HEK293 (cell line): ENCODE data around the gene DYNC1LI1.

Experiments
- BCL11A ChIP-seq: fragments of 450-650 bp; formaldehyde crosslinking; IDR thresholded peaks from 2 replicates; pipeline ENCODE4 v1.5.1; 2016; ENCODE audit warnings: low read depth, missing biosample characterization, missing genetic modification characterization
- MZF1 ChIP-seq: fragments of 450-650 bp; formaldehyde crosslinking; IDR thresholded peaks from 2 replicates; pipeline ENCODE4 v1.5.1; 2017; ENCODE audit warnings: missing biosample characterization, missing genetic modification characterization, borderline replicate concordance
- OSR2 ChIP-seq: fragments of 450-650 bp; formaldehyde crosslinking; IDR thresholded peaks from 2 replicates; pipeline ENCODE4 v1.5.1; 2016; ENCODE audit warnings: missing biosample characterization, missing genetic modification characterization
- OVOL3 ChIP-seq: fragments of 450-650 bp; formaldehyde crosslinking; IDR thresholded peaks from 2 replicates; pipeline ENCODE4 v1.5.1; 2016; ENCODE audit warnings: missing biosample characterization, missing genetic modification characterization
- PRDM1 ChIP-seq: fragments of 450-650 bp; formaldehyde crosslinking; IDR thresholded peaks from 2 replicates; pipeline ENCODE4; 2016; ENCODE audit warnings: missing biosample characterization, missing genetic modification characterization
- ZBTB6 ChIP-seq: fragments of 450-650 bp; formaldehyde crosslinking; IDR thresholded peaks from 2 replicates; pipeline ENCODE4 v1.5.1; 2017; ENCODE audit warnings: missing biosample characterization, missing genetic modification characterization
- ZNF146 ChIP-seq: fragments of 450-650 bp; formaldehyde crosslinking; IDR thresholded peaks from 2 replicates; pipeline ENCODE4 v1.5.1; 2016; ENCODE audit warnings: missing biosample characterization, missing genetic modification characterization
- ZNF157 ChIP-seq: fragments of 450-650 bp; formaldehyde crosslinking; IDR thresholded peaks from 2 replicates; pipeline ENCODE4 v1.5.1; 2016; ENCODE audit warnings: missing biosample characterization, missing genetic modification characterization
- ZNF16 ChIP-seq: fragments of 450-650 bp; formaldehyde crosslinking; IDR thresholded peaks from 2 replicates; pipeline ENCODE4 v1.5.1; 2016; ENCODE audit warnings: low read depth, missing biosample characterization, missing genetic modification characterization
- ZNF211 ChIP-seq: fragments of 450-650 bp; formaldehyde crosslinking; IDR thresholded peaks from 2 replicates; pipeline ENCODE4 v1.5.1; 2016; ENCODE audit warnings: low read depth, missing biosample characterization, missing genetic modification characterization
- ZNF239 ChIP-seq: fragments of 450-650 bp; formaldehyde crosslinking; IDR thresholded peaks from 2 replicates; pipeline ENCODE4 v1.5.1; 2016; ENCODE audit warnings: missing biosample characterization, missing genetic modification characterization
- ZNF302 ChIP-seq: fragments of 450-650 bp; formaldehyde crosslinking; IDR thresholded peaks from 2 replicates; pipeline ENCODE4 v1.5.1; 2016; ENCODE audit warnings: missing biosample characterization, missing genetic modification characterization, low read depth
- ZNF423 ChIP-seq: fragments of 450-650 bp; formaldehyde crosslinking; IDR thresholded peaks from 2 replicates; pipeline ENCODE4 v1.5.1; 2016; ENCODE audit warnings: missing biosample characterization, missing genetic modification characterization
- ZNF488 ChIP-seq: fragments of 450-650 bp; formaldehyde crosslinking; IDR thresholded peaks from 2 replicates; pipeline ENCODE4 v1.5.1; 2016; ENCODE audit warnings: missing biosample characterization, missing genetic modification characterization
- ZNF558 ChIP-seq: fragments of 450-650 bp; formaldehyde crosslinking; IDR thresholded peaks from 2 replicates; pipeline ENCODE4 v1.5.1; 2016; ENCODE audit warnings: missing biosample characterization, missing genetic modification characterization
- ZNF585B ChIP-seq: fragments of 450-650 bp; formaldehyde crosslinking; IDR thresholded peaks from 2 replicates; pipeline ENCODE4 v1.5.1; 2016; ENCODE audit warnings: missing biosample characterization, missing genetic modification characterization
- ZNF623 ChIP-seq: fragments of 450-650 bp; formaldehyde crosslinking; IDR thresholded peaks from 2 replicates; pipeline ENCODE4 v1.5.1; 2016; ENCODE audit warnings: missing biosample characterization, missing genetic modification characterization
- ZNF626 ChIP-seq: fragments of 450-650 bp; sonication (Bioruptor Pico); formaldehyde crosslinking; IDR thresholded peaks from 2 replicates; pipeline ENCODE4 v1.5.1; 2018; ENCODE audit warnings: missing biosample characterization, missing genetic modification characterization, inconsistent platforms
- ZNF670 ChIP-seq: fragments of 450-650 bp; formaldehyde crosslinking; IDR thresholded peaks from 2 replicates; pipeline ENCODE4 v1.5.1; 2016; ENCODE audit warnings: missing biosample characterization, missing genetic modification characterization, low read depth
- ZNF791 ChIP-seq: fragments of 450-650 bp; formaldehyde crosslinking; IDR thresholded peaks from 2 replicates; pipeline ENCODE4 v1.5.1; 2016; ENCODE audit warnings: missing biosample characterization, missing genetic modification characterization
- ZNF792 ChIP-seq: fragments of 450-650 bp; formaldehyde crosslinking; IDR thresholded peaks from 2 replicates; pipeline ENCODE4 v1.5.1; 2016; ENCODE audit warnings: missing biosample characterization, missing genetic modification characterization
- ZNF843 ChIP-seq: fragments of 450-650 bp; formaldehyde crosslinking; IDR thresholded peaks from 2 replicates; pipeline ENCODE4 v1.5.1; 2016; ENCODE audit warnings: missing biosample characterization, missing genetic modification characterization
- ZSCAN30 ChIP-seq: fragments of 450-650 bp; IDR thresholded peaks from 2 replicates; pipeline ENCODE4 v1.5.1; 2018; ENCODE audit warnings: missing biosample characterization, mild to moderate bottlenecking, missing genetic modification characterization, moderate library complexity
- ZXDB ChIP-seq: fragments of 450-650 bp; formaldehyde crosslinking; IDR thresholded peaks from 2 replicates; pipeline ENCODE4 v1.5.1; 2016; ENCODE audit warnings: missing biosample characterization, missing genetic modification characterization
- TF ChIP-seq, protein P1 (sequence below): fragments of 450-650 bp; formaldehyde crosslinking; IDR thresholded peaks from 2 replicates; pipeline ENCODE4 v1.5.1; 2016; ENCODE audit warnings: missing biosample characterization, missing genetic modification characterization
- TF ChIP-seq, protein P2 (sequence below): fragments of 450-650 bp; formaldehyde crosslinking; IDR thresholded peaks from 2 replicates; pipeline ENCODE4 v1.5.1; 2016; ENCODE audit warnings: missing biosample characterization, missing genetic modification characterization
- TF ChIP-seq, protein P3 (sequence below): fragments of 450-650 bp; formaldehyde crosslinking; IDR thresholded peaks from 2 replicates; pipeline ENCODE4 v1.5.1; 2016; ENCODE audit warnings: missing biosample characterization, missing genetic modification characterization
- TF ChIP-seq, protein P4 (sequence below): fragments of 450-650 bp; formaldehyde crosslinking; IDR thresholded peaks from 2 replicates; pipeline ENCODE4 v1.5.1; 2016; ENCODE audit warnings: missing biosample characterization, missing genetic modification characterization, borderline replicate concordance
- TF ChIP-seq, protein P5 (sequence below): fragments of 450-650 bp; formaldehyde crosslinking; IDR thresholded peaks from 2 replicates; pipeline ENCODE4 v1.5.1; 2017; ENCODE audit warnings: missing biosample characterization, missing genetic modification characterization

Gene DYNC1LI1

DNA sequence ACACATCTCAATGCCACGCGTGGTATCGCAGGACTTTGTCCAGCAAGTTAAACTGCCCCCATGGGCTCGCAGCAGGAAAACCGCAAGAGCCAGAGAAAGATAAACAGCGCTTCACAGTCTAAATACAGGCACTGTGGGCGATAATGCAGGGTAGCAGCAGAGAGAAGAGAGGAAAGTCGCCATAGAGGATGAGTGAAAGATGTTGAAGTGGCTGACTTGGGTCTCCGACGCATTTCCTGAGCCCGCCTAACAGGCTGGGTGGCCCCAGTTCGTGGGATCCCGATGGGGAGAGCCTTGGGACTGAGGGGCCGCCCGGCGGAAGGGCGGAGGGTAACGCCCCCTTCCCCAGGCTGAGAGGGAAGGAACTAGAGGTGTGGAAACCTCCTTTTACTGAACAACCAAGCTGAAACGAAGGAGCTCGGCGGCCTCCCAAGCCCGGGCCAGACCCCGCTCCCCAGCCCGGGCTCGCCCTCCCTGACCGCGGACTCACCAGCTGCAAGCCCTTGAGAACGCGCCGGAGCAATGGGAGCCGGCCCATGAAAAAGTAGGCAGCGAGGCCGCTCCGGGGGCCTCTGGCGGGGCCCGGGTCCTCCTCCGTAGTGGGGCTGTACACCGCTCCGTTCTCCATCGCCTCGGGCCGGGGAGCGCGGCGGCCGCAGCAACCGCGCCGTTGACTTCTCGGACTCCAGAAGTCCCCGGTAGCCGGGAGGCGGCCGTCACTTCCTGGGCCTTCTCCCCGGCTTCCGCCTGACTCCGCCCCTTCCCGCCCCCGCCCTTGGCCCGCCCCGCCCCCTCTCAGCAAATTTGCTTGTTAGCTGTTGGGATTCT lies 68.3 kb downstream of the DYNC1LI1 start, which contains the start of gene CMTM6 (continued):
- TF ChIP-seq, protein P1, sequence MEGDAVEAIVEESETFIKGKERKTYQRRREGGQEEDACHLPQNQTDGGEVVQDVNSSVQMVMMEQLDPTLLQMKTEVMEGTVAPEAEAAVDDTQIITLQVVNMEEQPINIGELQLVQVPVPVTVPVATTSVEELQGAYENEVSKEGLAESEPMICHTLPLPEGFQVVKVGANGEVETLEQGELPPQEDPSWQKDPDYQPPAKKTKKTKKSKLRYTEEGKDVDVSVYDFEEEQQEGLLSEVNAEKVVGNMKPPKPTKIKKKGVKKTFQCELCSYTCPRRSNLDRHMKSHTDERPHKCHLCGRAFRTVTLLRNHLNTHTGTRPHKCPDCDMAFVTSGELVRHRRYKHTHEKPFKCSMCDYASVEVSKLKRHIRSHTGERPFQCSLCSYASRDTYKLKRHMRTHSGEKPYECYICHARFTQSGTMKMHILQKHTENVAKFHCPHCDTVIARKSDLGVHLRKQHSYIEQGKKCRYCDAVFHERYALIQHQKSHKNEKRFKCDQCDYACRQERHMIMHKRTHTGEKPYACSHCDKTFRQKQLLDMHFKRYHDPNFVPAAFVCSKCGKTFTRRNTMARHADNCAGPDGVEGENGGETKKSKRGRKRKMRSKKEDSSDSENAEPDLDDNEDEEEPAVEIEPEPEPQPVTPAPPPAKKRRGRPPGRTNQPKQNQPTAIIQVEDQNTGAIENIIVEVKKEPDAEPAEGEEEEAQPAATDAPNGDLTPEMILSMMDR (tag by site-specific recombination), result no peak
- TF ChIP-seq, protein P2, sequence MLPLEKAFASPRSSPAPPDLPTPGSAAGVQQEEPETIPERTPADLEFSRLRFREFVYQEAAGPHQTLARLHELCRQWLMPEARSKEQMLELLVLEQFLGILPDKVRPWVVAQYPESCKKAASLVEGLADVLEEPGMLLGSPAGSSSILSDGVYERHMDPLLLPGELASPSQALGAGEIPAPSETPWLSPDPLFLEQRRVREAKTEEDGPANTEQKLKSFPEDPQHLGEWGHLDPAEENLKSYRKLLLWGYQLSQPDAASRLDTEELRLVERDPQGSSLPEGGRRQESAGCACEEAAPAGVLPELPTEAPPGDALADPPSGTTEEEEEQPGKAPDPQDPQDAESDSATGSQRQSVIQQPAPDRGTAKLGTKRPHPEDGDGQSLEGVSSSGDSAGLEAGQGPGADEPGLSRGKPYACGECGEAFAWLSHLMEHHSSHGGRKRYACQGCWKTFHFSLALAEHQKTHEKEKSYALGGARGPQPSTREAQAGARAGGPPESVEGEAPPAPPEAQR (tag by site-specific recombination), result no peak
- TF ChIP-seq ZNF302 (tag by site-specific recombination) (no peak), ZNF626 (tag by site-specific recombination) (no peak), ZNF239 (tag by site-specific recombination) (no peak), MZF1 (tag by site-specific recombination) (no peak), ZXDB (tag by site-specific recombination) (peak; percentile 63; the same call in 1 of the 2 replicates), ZNF670 (tag by site-specific recombination) (no peak), ZNF843 (tag by site-specific recombination) (peak; percentile 69; the same call in 1 of the 2 replicates), ZBTB6 (tag by site-specific recombination) (peak; percentile 85), ZNF423 (tag by site-specific recombination) (peak; percentile 21; the same call in 1 of the 2 replicates), BCL11A (tag by site-specific recombination) (peak; percentile 61; the same call in 1 of the 2 replicates), ZSCAN30 (tag by site-specific recombination) (peak; percentile 56; the same call in 1 of the 2 replicates), ZNF488 (tag by site-specific recombination) (no peak), ZNF16 (tag by site-specific recombination) (no peak), ZNF558 (no peak), ZNF791 (tag by site-specific recombination) (no peak), ZNF211 (tag by site-specific recombination) (no peak), PRDM1 (tag by site-specific recombination) (peak; percentile 79; the same call in 1 of the 2 replicates), ZNF792 (tag by site-specific recombination) (no peak), ZNF146 (no peak), ZNF585B (no peak), OVOL3 (tag by site-specific recombination) (0 out of 2 replicates have a peak, but pooled peaks have one; percentile 30), ZNF623 (tag by site-specific recombination) (no peak), OSR2 (tag by site-specific recombination) (peak; percentile 67), ZNF157 (no peak)
- TF ChIP-seq, protein P3, sequence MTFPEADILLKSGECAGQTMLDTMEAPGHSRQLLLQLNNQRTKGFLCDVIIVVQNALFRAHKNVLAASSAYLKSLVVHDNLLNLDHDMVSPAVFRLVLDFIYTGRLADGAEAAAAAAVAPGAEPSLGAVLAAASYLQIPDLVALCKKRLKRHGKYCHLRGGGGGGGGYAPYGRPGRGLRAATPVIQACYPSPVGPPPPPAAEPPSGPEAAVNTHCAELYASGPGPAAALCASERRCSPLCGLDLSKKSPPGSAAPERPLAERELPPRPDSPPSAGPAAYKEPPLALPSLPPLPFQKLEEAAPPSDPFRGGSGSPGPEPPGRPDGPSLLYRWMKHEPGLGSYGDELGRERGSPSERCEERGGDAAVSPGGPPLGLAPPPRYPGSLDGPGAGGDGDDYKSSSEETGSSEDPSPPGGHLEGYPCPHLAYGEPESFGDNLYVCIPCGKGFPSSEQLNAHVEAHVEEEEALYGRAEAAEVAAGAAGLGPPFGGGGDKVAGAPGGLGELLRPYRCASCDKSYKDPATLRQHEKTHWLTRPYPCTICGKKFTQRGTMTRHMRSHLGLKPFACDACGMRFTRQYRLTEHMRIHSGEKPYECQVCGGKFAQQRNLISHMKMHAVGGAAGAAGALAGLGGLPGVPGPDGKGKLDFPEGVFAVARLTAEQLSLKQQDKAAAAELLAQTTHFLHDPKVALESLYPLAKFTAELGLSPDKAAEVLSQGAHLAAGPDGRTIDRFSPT (tag by site-specific recombination), result no peak
- TF ChIP-seq, protein P4, sequence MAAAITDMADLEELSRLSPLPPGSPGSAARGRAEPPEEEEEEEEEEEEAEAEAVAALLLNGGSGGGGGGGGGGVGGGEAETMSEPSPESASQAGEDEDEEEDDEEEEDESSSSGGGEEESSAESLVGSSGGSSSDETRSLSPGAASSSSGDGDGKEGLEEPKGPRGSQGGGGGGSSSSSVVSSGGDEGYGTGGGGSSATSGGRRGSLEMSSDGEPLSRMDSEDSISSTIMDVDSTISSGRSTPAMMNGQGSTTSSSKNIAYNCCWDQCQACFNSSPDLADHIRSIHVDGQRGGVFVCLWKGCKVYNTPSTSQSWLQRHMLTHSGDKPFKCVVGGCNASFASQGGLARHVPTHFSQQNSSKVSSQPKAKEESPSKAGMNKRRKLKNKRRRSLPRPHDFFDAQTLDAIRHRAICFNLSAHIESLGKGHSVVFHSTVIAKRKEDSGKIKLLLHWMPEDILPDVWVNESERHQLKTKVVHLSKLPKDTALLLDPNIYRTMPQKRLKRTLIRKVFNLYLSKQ, result no peak
- TF ChIP-seq, protein P5, sequence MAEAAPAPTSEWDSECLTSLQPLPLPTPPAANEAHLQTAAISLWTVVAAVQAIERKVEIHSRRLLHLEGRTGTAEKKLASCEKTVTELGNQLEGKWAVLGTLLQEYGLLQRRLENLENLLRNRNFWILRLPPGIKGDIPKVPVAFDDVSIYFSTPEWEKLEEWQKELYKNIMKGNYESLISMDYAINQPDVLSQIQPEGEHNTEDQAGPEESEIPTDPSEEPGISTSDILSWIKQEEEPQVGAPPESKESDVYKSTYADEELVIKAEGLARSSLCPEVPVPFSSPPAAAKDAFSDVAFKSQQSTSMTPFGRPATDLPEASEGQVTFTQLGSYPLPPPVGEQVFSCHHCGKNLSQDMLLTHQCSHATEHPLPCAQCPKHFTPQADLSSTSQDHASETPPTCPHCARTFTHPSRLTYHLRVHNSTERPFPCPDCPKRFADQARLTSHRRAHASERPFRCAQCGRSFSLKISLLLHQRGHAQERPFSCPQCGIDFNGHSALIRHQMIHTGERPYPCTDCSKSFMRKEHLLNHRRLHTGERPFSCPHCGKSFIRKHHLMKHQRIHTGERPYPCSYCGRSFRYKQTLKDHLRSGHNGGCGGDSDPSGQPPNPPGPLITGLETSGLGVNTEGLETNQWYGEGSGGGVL (tag by site-specific recombination), result no peak
